ENCODE measurements around the gene PSMG4.

The PSMG4 gene

DNA sequence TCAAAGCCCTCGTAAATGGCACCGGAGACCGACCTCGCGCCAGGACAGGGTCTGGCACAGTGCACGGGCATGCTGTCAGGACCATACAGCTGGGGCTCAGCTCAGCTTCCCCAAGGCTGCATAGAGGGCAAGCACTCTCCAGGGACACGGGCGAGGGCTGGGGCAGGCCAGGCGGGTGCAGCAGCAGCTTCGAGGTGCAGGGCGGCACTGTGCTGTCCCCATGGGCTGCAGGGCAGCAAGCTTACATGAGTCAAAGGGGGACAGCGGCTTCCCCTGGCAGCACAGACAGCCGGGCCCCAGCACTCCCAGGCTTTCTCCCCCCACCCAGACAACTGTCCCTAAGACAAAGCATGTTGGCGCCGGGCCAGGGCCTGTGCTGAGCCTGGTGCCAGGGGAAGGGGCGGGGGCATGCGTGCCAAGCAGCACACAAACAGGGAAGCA is 25.7 kb downstream of the PSMG4 start:
- TF ChIP-seq SIN3A (IDR thresholded peaks at IDR 0.05; ENCODE audit: borderline replicate concordance, insufficient read depth, low read length) (no peak), POLR2AphosphoS5 (IDR thresholded peaks at IDR 0.05; ENCODE audit: low read depth, low read length) (no peak), TAF1 (IDR thresholded peaks at IDR 0.05; ENCODE audit: borderline replicate concordance, insufficient read depth, low read length) (no peak), FOXP2 (optimal IDR thresholded peaks at IDR 0.05; ENCODE audit: borderline replicate concordance, extremely low read depth, extremely low read length, insufficient read depth) (no peak)
- TF ChIP-seq, protein P1, sequence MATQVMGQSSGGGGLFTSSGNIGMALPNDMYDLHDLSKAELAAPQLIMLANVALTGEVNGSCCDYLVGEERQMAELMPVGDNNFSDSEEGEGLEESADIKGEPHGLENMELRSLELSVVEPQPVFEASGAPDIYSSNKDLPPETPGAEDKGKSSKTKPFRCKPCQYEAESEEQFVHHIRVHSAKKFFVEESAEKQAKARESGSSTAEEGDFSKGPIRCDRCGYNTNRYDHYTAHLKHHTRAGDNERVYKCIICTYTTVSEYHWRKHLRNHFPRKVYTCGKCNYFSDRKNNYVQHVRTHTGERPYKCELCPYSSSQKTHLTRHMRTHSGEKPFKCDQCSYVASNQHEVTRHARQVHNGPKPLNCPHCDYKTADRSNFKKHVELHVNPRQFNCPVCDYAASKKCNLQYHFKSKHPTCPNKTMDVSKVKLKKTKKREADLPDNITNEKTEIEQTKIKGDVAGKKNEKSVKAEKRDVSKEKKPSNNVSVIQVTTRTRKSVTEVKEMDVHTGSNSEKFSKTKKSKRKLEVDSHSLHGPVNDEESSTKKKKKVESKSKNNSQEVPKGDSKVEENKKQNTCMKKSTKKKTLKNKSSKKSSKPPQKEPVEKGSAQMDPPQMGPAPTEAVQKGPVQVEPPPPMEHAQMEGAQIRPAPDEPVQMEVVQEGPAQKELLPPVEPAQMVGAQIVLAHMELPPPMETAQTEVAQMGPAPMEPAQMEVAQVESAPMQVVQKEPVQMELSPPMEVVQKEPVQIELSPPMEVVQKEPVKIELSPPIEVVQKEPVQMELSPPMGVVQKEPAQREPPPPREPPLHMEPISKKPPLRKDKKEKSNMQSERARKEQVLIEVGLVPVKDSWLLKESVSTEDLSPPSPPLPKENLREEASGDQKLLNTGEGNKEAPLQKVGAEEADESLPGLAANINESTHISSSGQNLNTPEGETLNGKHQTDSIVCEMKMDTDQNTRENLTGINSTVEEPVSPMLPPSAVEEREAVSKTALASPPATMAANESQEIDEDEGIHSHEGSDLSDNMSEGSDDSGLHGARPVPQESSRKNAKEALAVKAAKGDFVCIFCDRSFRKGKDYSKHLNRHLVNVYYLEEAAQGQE (IDR thresholded peaks at IDR 0.05; ENCODE audit: insufficient read depth in 1 of 2, low read depth in 2 of 2, low read length in 2 of 2), result no peak

DNA sequence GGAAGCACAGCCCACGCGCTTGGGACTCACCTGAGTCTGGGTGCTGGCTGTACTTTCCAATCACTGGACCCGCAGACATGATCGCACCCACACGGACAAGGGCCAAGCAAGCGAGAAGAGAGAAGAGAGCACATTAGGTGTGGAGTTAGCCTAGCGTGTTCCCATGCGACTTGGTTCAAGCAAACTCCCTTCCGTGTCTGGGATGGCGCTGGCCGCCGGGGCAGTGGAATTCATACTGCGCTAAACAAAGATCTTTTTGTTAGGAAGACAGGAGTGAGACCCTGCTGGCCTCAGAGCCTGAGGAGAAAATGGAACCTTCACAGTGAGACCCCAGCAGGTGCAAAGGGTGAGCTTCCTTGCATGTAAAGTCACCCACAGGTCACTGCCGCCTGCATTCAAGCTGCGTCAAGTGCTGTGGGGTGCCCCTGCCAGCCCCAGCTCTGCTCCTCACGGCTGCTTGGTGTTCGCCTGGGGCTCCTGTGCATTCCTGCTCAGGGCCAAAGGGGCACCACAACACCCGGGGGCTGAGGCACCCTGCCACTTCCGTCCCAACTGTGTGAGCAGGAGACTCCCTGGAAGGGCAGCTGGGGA is 26.4 kb downstream of the PSMG4 start:
- TF ChIP-seq SIN3A (IDR thresholded peaks at IDR 0.05; ENCODE audit: borderline replicate concordance, insufficient read depth, low read length) (no peak), POLR2AphosphoS5 (IDR thresholded peaks at IDR 0.05; ENCODE audit: low read depth, low read length) (no peak), TAF1 (IDR thresholded peaks at IDR 0.05; ENCODE audit: borderline replicate concordance, insufficient read depth, low read length) (no peak), FOXP2 (optimal IDR thresholded peaks at IDR 0.05; ENCODE audit: borderline replicate concordance, extremely low read depth, extremely low read length, insufficient read depth) (no peak)
- TF ChIP-seq, protein P1 (IDR thresholded peaks at IDR 0.05; ENCODE audit: insufficient read depth in 1 of 2, low read depth in 2 of 2, low read length in 2 of 2), result no peak

- TF ChIP-seq, protein P1 (IDR thresholded peaks at IDR 0.05; ENCODE audit: insufficient read depth in 1 of 2, low read depth in 2 of 2, low read length in 2 of 2), result no peak
- TF ChIP-seq SIN3A (IDR thresholded peaks at IDR 0.05; ENCODE audit: borderline replicate concordance, insufficient read depth, low read length) (no peak), TAF1 (IDR thresholded peaks at IDR 0.05; ENCODE audit: borderline replicate concordance, insufficient read depth, low read length) (no peak), POLR2AphosphoS5 (IDR thresholded peaks at IDR 0.05; ENCODE audit: low read depth, low read length) (no peak), FOXP2 (optimal IDR thresholded peaks at IDR 0.05; ENCODE audit: borderline replicate concordance, extremely low read depth, extremely low read length, insufficient read depth) (no peak)
These were observed 27.0 kb downstream of the PSMG4 start for GRCh38 chr6:3285732-3286131.

- no peak for TF ChIP-seq TAF1 (IDR thresholded peaks at IDR 0.05; ENCODE audit: borderline replicate concordance, insufficient read depth, low read length)
- TF ChIP-seq, protein P1 (IDR thresholded peaks at IDR 0.05; ENCODE audit: insufficient read depth in 1 of 2, low read depth in 2 of 2, low read length in 2 of 2), result no peak
- TF ChIP-seq SIN3A (IDR thresholded peaks at IDR 0.05; ENCODE audit: borderline replicate concordance, insufficient read depth, low read length), result no peak
- TF ChIP-seq FOXP2 (optimal IDR thresholded peaks at IDR 0.05; ENCODE audit: borderline replicate concordance, extremely low read depth, extremely low read length, insufficient read depth), result no peak
These were observed 28.0 kb downstream of the PSMG4 start for GRCh38 chr6:3286641-3287171.

All from PFSK-1 (cell line).